ENCODE results near the gene COMMD9.
A peak's percentile ranks its signal among the peaks of the same experiment; 100 is the strongest.
"Not testable (repeated sequence)": the region's sequence is repeated elsewhere in the genome, so short reads cannot be mapped to it uniquely, and the experiment has no call there.

COMMD9 gene

GRCh38 chr11:36289226-36289852 lies at the start of gene COMMD9:
TSS of gene COMMD9 (minus strand) at chr11:36289424. CDS start at chr11:36289412, 12 bp downstream.
- peak; percentile 88 to 89 for DNase-seq (ENCODE audit: low read depth in 1 of 2, low spot score in 1 of 2)

DNA sequence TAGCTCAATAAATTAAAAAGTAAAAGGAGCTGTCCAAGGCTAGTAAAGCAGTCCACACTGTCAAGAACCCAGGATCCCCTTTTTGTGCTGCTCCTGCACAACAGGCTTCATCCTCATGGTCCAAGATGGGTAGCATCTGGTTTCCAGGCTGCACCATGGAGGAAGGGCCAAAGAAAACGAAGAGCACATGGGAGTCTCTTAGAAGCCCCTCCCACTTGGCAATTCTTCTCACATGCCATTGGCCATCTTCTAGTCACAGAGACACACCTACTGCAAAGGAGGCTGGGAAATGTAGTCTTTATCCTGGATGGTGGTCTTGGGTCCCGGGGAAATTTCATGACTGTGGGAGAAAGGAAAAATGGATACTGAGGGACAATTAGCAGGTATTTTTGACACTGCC lies 44.7 kb upstream of the COMMD9 start:
- DNase-seq (ENCODE audit: low read depth in 1 of 2, low spot score in 1 of 2) = no peak

DNA sequence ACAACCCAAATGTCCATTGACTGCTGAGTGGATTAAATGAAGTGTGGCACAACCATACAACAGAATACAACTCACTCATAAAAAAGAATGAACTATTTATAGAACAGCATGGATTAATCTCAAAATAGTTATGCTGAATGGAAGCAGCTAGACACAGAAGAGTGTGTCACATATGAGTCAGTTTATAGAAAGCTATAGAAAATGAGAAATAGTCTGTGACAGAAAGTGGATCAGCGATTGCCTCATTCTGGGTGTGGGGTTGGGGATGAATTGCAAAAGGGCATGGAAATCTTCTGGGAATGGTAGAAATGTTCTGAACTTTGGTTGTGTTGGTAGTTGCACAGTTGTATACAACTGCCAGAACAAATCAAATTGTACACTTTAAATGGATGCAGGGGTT lies 44.2 kb upstream of the COMMD9 start:
- DNase-seq (ENCODE audit: low read depth in 1 of 2, low spot score in 1 of 2) = no peak

DNA sequence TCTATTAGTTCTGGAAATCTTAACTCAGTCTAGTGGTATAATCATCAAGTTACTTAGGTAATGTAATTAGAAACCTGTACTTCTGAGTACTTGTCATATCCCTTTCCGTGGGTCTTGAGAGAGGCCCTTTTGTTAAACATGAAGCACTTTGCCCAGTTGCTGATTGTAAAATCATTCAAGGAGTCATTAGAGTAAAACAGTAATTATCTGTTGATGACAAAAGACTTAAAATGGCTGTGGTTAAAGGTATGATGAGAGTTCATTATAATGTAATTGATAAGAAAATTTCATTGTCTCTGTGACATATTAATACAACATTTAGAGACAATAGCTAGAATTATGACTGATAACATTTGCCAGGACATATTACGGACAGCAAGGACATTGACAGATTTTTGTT lies 41.2 kb upstream of the COMMD9 start:
- no peak for DNase-seq (ENCODE audit: low read depth in 1 of 2, low spot score in 1 of 2)

DNA sequence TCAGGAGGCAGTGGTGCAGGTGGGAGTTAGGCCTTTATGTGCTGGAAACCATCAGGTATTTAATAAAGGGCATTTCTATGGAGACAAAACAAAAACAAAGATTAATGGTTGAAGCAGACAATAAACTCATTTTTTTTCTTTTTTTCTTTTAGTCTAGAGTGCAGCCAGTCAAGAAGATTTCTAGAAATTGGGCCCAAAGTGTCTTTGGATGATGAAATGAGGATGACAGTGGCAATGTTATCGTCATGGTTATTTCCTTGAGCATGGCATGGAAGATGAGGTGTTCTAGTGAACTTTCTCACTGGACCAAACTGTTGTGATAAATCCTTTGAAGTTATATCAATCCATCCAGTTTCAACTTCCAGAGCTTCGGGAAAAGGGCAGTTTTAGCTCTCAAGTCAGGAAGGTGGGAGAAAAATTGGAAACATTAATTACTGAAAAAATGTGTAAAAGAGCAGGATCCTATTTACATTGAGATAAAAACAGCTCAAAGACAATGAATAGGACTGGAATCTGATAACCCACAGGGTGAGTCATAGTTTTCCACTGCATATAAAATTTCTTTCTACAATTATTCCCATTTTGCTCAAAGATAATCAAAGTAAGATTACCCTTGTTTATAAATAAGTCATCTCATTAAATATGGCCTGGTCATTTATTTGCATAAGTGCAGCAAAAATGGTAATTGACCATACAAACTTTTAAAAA lies 39.9 kb upstream of the COMMD9 start:
- DNase-seq (ENCODE audit: low read depth in 1 of 2, low spot score in 1 of 2) = no peak

DNA sequence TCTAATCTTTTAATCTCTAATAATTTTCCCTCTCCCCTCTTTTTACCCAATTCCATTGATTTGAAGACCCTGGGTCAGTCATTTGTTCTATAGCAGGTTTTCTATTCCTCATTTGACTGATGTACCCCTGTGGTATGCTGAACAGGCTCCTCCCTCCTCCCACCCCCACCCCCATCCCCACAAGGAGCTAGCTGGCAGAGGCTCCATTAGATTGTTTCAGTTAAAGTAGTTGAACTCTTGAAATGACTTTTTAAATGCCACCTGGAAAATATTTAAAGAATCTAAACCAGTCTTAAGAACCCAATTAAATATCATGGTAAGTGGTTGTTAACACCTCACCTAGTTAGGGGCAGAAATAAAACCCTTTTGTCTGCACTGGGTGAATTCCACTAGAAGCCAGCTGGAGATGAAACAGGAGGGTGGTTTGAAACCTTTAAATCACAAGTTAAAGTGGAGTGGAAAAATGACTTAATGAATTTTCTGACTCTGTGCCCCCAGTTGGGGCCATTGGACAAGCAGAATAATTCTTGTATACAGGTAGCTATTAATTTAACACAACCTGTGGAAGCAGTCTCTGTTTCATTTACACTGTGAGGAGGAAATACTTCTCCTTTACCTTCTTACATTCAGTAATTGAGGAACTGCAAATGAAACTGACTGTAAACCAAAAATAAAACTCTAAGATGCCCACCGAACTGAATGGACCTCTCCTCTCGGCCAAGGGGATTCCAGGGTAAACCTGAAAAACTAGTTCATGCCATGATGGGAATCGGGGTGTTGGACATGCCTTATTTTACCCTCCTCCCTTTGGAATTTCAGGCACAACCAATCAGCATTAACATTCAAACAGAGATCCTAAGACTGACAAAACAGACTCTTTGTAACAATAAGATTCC lies 37.5 kb upstream of the COMMD9 start:
- no peak for DNase-seq (ENCODE audit: low read depth in 1 of 2, low spot score in 1 of 2)

DNA sequence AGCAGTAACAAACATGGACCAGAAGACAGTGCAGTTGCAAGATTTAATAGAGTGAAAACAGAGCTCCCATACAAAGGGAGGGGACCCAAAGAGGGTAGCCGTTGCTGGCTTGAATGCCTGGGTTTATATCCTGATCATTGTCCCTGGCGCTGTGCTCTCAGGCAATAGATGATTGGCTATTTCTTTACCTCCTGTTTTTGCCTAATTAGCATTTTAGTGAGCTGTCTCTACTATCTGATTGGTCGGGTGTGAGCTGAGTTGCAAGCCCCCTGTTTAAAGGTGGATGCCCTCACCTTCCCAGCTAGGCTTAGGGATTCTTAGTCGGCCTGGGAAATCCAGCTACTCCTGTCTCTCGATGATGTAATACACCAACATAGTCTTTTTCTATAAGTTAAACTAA lies 36.2 kb upstream of the COMMD9 start:
- not testable (repeated sequence) for DNase-seq (ENCODE audit: low read depth in 1 of 2, low spot score in 1 of 2)

DNA sequence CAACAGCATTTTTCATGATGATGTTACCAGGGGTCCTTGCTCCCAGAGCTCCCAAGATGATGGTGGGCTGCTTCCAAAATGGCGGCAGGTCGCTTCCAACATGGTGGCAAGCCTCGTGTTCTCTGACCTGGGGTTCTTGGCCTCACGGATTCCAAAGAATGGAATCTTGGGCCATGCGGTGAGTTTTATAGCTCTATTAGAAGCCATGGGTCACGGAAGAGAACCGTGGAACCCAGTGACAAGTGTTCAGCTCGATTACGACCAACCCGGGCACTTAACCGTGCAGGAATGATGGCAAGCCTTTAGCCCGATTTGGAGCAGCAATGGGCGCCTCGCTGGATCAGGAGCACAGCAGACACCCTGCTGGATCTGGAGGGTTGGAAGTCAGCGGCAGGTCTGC lies 35.7 kb upstream of the COMMD9 start:
- not testable (repeated sequence) for DNase-seq (ENCODE audit: low read depth in 1 of 2, low spot score in 1 of 2)

DNA sequence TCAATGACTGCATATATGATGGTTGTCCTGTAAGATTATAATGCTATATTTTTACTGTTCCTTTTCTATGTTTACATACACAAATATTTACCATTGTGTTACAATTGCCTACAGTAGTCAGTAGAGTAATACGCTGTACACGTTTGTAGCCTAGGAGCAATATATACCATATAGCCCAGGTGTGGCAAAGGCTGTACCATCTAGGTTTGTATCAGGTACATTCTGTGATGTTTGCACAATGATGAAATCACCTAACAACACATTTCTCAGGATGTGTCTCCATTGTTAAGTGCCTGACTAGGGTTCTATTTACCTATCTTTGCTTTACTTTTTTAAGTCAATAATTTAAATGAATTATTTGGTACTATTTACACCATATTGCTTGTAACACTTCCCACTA lies 28.8 kb upstream of the COMMD9 start:
- DNase-seq (ENCODE audit: low read depth in 1 of 2, low spot score in 1 of 2) = no peak

DNA sequence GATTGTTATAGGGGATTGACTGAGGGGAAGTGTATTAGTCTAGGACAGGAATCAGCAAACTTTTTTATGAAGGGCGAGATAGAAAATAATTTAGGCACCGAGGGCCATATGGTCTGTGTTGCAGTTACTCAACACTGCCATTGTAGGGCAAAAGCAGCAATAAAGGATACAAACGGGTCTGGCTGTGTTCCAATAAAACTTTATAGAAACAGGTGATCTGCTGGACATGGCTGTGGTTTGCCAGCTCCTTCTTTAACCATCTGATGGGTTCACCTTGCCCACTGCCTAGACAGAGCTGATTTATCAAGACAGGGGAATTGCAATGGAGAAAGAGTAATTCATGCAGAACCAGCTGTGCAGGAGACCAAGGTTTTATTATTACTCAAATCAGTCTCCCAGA lies 26.8 kb upstream of the COMMD9 start:
- no peak for DNase-seq (ENCODE audit: low read depth in 1 of 2, low spot score in 1 of 2)

GRCh38 chr11:36314434-36314767 lies 25.2 kb upstream of the COMMD9 start:
- no peak for DNase-seq (ENCODE audit: low read depth in 1 of 2, low spot score in 1 of 2)

- DNase-seq (ENCODE audit: low read depth in 1 of 2, low spot score in 1 of 2) = no peak
These were observed 24.7 kb upstream of the COMMD9 start for GRCh38 chr11:36313750-36314433.

- DNase-seq (ENCODE audit: low read depth in 1 of 2, low spot score in 1 of 2) = no peak
These were observed 23.6 kb upstream of the COMMD9 start for GRCh38 chr11:36312611-36313472.

GRCh38 chr11:36311926-36312595 lies 22.8 kb upstream of the COMMD9 start:
- DNase-seq (ENCODE audit: low read depth in 1 of 2, low spot score in 1 of 2) = no peak

DNA sequence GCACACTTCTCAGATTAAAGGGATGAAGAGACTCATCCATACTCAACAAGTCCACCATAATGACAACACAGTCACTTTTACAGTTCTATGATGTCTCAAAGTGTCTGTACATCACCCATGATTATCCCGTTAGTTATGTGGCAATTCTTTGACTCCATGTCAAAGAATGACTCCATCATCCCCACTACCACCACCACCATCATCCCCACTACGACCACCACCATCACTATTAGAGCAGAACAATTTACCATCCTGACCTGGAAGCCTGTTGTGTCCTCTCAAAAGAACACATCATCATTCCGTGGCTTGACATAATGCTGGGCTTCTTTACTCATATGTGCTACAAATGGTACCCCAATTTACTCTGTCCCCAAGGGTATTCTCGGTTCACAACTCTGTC lies 20.6 kb upstream of the COMMD9 start:
- no peak for DNase-seq (ENCODE audit: low read depth in 1 of 2, low spot score in 1 of 2)

- no peak for DNase-seq (ENCODE audit: low read depth in 1 of 2, low spot score in 1 of 2)
These were observed 19.4 kb upstream of the COMMD9 start for GRCh38 chr11:36308577-36308976.

GRCh38 chr11:36306888-36307287 lies 17.7 kb upstream of the COMMD9 start:
- DNase-seq (ENCODE audit: low read depth in 1 of 2, low spot score in 1 of 2) = no peak

GRCh38 chr11:36305047-36305446 lies 15.8 kb upstream of the COMMD9 start:
- DNase-seq (ENCODE audit: low read depth in 1 of 2, low spot score in 1 of 2) = no peak

DNA sequence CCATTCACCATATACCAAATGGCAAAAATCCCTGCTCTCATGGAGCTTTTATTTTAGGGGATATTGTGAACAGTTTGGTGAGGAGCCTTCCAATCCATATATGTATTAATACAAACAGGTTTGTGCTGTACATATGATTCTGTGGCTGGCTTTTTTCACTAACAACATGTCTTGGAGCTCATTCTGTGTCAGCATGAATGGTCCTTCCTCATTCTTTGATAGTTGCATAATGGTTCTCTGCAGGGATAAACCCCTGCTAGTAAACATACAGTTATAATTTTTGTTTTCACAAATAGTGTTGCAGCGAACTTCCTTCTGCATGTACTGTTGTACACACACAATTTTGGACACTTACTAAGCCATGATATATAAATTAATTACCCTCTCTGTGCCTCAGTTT lies 15.1 kb upstream of the COMMD9 start:
- DNase-seq (ENCODE audit: low read depth in 1 of 2, low spot score in 1 of 2) = no peak

- DNase-seq (ENCODE audit: low read depth in 1 of 2, low spot score in 1 of 2) = no peak
These were observed 11.4 kb upstream of the COMMD9 start for GRCh38 chr11:36300650-36301049.

Data from activated T-helper 1 cell treated with anti-CD3 and anti-CD28 coated beads, Interleukin-2, amount 50 U/mL, for 16 hours (primary cell).